HG03469 (cell line): Measurements from ENCODE around the gene THEM4.
"Not testable (repeated sequence)": the region's sequence is repeated elsewhere in the genome, so short reads cannot be mapped to it uniquely, and the experiment has no call there.

Source experiments
- ATAC-seq: cut with Tn5 transposase; IDR thresholded peaks from one replicate; pipeline ENCODE4 v1.9.1; 2021; ENCODE audit warnings: mild to moderate bottlenecking, moderate library complexity, moderate number of reproducible peaks; ENCODE audit not compliant: unreplicated experiment

THEM4 gene

DNA sequence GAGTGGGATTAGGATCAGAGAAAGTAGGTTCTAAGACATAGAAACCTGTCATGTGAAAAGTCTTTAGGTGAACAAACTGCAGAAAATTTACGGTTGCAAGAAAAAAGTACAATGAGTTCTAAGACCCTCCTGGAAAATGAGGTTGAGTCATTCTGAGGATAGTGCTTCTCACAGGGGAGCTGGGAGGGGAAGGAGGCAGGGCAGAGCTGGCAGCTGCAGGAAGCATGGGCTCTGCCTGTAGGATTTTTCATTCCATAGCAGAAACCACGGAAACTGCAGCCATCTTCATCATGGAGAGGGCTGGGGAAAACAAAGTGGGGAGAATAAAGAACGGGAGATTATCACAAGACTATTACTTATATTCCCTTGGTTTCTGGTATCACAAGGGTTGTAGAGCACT, 25.8 kb upstream of the THEM4 start:
- no peak for ATAC-seq

DNA sequence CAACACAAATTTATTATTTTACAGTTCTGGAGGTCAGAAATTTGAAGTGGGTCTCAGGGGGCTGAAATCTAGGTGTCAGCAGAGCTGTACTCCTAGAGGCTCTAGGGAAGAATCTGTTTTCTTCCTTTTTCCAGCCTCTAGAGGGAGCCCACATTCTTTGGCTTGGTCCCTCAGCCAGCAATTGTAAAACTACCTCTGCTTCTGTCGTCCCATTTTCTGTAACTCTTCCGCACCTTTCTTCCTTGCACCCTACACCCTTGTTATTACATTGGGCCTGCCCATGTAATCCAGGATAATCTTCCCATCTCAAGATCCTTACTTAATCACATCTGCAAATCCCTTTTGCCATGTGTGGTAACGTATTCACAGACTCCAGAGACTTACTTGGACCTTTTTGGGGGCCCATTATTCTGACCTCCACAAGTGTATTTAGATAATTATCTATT, 24.8 kb upstream of the THEM4 start:
- no peak for ATAC-seq

DNA sequence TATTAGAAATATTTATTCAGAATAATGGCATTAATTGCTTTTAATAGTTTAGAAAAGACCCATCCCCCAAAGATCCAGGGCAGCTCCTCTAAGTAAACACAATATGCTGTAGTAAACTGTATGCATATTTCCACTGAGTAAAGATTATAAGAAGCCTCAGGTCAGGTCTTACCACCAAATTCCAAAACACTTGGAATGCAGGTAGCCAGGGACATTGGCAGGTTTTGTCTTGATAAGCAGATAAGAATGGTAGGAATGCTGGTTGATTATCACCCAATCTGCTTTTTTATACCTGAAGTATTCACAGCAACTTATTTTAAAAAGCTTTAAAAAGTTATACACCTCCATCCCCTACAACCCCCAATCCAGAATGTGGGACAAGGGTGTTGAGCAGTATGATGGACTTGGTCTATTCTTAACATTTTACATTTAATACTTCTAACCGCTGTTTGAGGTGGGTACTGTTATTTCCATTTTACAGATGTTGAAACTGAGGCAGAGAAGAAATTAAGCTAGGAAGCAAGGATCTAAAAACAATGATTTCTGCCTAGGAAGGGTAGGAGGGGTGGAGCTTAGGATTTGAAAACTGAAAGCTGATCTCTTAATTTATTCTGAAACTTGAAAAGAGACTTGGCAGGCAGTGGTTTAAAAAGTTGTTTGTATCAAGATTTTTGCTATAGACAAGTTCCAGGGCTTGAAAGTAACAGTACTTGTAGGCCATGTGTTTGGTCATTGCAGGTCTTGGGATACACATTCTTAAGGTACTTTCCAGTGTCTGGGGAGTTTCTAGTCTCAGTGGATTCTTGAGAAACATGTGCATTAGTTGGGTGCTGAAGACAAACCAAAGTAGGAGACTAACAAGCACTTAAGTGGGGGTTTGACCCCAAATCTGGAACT, 15.6 kb upstream of the THEM4 start:
- ATAC-seq = no peak

DNA sequence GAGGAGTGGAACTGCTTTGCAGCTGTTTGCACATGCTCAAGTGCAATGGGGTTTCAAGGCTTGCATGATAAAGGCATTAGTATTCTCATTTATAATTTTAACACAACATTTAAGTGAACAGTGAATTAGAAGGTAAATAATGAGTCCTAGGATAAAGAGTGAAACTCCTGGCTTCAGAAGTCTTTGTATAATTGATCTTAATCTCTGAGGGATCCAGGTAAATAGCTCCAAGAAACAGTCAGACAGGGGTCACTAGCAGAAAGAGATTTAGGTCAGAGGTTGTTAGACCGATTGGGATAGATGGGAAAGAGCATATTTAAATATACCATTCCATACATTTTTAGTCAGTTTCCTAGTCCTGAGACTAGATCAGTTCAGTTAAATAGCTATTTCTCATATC, 14.1 kb upstream of the THEM4 start:
- ATAC-seq = no peak

DNA sequence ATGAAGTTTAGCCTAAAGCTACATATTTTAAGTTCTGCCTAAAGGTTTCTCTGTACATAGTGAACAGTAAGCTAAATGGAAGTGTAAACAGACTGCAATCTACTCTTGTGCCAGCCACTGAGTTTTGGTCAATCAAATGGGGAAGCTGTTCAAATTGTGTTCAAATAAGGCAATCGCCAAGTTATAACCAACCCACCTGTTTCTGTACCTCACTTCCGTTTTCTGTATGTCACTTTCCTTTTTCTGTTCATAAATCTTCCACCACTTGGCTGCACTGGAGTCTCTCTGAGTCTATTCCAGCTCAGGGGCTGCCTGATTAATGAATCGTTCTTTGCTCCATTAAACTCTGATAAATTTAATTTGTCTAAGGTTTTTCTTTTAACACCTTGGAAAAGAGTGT, 10.8 kb upstream of the THEM4 start:
- no peak for ATAC-seq

DNA sequence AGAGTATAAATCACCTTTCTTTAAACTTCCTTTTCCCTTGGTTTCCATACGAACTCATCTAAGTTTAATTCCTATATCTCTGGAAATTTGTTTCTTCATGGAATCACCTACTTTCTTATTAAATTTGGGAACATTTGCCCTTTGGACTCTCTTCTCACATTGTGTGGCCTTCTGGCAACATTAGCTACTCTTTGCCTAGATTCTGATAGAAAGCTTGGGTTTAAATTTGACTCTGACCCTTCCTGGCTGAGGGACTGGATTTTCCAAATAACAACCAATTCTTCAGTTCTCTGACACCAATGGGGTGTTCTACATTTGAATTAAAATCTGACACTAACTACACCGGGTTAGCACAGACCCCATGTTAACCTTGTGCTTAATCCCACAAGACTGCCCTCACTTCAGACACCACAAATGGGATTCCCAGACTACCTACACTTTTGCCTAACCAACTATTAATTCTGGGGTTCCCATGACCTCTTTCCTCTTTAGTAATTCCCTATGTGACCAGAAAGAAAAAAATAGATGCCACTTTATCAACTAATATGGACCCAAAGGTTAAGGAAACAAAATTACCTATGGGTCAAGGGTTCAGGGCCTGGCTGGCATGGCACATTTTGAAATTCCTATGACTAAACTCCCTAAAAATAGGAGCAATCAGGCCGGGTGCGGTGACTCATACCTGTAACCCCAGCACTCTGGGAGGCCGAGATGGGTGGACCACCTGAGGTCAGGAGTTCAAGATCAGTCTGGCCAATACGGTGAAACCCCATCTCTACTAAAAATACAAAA, 9.7 kb upstream of the THEM4 start:
- ATAC-seq = no peak

DNA sequence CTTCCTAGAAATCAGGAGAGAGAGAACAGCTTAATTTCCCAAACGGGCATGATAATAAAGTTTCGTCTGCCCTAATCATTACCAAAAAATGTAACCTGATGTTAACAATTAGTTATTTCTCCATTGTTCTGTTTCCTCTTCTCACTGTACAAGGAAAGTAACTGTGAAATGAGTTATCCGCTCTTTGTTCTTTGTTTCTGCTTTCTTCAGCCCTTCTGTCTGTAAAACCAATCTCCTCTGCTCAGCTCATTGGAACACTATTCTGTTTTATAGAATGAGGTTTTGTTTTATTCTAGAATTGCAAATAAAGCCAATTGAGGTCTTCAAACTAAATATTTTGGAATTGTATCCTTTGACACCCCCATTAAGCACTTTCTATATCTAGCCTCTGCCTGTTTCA, 8.8 kb upstream of the THEM4 start:
- ATAC-seq = no peak

DNA sequence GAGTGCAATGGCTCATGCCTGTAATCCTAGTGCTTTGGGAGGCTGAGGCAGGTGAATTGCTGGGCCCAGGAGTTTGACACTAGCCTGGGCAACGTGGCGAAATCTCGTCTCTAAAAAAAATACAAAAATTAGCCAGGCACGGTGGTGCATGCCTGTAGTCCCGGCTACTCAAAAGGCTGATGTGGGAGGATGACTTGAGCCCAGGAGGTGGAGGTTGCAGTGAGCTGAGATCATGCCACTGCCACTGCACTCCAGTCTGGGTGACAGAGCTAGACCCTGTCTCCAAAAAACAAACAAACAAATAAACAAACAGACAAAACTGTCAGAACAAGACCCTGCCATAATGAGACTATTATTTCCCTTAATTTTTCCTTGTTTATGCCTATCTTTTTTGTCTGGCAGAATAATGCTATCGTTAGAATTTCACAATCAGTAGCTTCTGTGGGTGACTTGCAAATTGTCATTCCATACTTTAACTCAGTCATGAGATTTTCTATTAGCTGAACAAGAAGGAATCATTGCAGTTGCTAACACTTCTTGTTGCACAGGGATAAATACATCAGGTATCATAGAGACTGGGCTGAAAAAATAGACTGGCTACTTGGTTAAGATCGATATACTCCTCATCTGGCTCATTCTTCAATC, 7.5 kb upstream of the THEM4 start:
- no peak for ATAC-seq

DNA sequence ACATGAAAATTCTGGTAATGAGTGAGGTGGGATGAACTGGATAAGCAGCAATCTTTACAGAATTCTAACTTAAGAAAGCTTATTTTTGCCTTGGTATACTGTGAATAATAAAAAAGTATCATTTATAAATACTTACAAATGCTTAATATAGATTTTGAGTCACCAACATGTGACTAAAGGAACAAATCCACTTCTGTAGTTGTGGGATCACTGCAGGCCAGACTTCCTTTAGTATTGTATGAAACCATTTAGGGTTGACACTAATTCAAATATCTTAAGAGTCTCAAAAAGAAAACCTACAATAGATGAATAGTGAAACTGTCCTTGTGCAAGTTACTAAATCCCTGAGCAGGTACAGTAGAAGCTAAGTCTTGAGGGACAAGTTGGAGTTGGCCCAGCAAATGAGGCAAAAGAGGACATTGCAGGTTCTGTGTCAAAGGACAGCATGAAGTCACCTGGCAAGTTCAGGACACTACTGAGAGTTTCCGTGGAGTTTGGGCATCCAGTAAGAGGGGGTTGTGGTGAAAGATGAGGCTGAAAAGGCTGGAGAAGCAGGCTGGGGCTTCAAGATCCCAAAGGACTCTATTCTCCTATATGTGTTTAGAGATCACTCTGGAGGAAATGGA, 5.9 kb upstream of the THEM4 start:
- no peak for ATAC-seq

DNA sequence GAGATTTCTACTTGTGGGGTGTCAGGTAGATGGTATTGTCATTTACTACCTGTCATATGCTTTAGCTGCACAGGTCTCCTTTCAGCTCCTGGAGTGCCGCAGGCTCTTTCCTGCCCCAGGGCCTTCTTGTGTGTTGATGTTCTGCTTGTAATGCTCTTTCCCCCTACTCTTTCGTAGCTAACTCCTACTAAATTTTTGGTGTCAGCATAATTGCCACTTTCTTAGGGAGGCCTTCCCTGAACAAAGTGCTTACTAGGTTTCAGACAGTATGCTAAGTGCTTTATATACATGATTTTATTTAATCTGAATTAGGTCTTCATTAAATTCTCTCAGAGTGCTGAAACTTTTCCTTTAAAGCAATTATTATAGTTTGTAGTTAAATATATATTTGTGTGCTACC, 4.8 kb upstream of the THEM4 start:
- no peak for ATAC-seq

DNA sequence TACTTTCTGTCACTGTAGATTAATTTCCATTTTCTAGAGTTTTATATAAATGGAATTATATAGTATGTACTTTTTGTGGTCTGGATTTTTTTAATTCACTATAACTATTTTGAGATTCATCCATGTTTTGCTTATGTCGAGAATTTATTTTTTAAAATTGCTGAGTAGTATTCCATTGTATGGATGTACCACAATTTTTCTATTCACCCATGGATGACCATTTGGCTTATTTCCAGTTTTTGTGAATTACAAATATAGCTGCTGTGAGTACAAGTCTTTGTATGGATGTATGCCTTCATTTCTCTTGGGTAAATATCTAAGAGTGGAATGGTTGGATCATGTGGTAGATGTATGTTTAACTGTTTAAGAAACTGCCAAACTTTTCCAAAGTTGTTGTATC, 3.7 kb upstream of the THEM4 start:
- no peak for ATAC-seq

DNA sequence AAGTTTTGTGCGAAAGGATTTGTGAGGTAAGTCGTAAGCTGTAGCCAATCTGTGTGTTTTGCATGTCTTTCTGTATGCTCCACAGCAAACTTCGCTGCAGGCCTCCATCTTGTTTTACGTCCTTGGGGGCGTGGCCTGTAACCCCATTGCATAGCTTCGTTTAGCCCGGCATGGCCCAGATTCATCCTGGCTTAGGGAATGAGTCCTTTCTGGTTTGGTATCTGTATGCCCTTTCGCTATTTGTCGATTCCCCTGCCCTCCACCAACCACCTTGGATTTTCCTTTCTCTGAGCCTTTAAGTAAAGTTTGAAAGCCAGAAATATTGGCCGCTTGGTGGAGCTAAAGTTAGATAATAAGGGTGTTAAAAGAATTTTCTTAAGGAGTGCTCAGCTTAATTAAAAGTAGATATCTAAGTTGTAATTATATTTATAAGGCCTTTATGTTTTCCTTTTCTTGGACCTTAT, 1.1 kb downstream of the THEM4 start:
- ATAC-seq = no peak

DNA sequence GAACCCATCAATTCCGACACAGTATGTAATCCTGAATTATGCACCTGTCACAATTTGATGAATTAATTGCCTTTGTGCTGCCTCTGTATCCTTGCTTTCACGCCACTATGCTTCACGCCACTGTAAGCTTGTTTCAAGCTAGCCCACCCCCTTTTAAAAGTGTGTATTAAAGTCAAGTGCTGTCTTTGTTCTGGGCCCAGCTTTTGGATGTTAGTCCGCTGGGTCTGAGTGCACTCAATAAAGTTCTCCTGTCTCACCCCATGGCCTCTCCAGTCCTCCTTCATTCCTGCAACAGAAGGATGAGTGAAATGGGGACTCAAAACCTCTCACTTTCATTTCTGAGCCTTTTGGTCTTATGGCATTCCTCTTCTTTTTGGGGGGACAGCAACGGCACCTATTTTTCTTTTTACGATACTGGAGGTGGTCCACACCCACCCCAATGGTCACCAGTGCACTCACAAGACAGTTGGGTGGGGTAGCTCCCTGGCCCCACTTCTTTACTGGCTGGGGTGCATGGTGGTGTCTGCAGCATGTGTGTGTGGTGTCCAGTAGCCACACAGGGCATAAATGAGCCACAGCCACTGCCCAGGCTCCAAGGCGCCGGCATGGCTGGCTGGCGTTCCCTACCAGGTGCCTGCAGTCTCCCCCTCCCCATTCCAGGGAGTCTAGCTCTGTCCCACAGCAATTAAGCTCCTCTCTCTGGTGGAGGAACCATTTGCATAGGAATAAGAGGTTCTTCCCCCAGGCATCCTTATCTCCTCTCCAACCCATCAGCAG, 1.8 kb downstream of the THEM4 start:
- ATAC-seq = no peak

DNA sequence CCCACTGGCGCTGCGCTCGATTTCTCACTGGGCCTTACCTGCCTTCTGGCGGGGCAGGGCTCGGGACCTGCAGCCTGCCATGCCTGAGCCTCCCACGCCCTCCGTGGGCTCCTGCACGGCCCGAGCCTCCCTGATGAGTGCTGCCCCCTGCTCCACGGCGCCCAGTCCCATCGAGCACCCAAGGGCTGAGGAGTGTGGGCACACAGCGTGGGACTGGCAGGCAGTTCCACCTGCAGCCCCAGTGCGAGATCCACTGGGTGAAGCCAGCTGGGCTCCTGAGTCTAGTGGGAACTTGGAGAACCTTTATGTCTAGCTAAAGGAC, 3.0 kb downstream of the THEM4 start:
- ATAC-seq = not testable (repeated sequence)

DNA sequence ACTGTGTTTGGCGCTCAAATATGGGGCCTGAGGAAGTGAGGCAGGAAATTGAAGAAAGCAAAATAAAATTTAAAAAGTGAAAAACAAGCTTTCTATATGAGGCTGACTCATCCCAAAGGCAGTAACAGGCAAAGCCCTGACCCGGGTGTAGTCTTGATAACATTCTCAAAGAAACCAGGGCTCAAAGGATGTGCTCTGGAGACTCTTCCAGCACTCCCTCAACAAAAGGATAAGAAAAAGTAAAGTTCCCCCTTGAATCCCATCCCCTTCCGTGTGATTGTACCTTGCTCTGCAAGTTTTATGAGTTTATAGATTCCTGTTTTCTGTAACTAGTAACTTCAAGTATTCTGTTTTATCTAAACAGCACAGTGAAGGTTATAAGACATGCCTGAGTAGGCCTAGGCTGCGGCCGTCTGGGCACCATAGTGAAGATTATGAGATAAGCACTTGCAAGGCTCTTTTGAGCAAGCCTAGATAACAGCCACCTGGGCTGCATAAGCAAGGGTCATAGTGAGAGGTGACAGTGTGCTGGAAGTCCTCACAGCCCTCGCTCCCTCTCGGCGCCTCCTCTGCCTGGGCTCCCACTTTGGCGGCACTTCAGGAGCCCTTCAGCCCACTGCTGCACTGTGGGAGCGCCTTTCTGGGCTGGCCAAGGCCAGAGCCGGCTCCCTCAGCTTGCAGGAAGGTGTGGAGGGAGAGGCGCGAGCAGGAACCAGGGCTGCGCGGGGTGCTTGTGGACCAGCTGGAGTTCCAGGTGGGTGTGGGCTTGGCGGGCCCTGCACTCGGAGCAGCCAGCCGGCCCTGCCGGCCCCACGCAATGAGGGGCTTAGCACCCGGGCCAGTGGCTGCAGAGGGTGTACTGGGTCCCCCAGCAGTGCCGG, 3.6 kb downstream of the THEM4 start:
- ATAC-seq = not testable (repeated sequence)

DNA sequence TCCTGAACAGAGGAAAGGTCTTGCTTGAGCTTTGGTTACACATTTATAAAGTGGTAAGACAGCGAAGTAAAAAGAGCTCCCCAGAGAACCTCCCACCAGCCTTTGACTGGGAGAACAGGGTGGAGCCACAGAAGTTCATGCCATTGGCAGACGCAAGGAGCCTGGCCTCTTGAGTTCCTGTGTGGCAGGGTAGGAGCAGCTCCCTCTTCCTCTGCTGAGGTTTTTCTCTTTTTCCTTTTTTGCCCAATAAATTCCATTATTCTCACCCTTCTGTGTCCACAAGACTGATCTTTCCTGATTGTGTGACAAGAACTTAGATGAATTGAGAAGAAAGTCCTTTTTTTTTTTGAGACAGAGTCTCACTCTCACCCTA, 4.3 kb downstream of the THEM4 start:
- no peak for ATAC-seq

DNA sequence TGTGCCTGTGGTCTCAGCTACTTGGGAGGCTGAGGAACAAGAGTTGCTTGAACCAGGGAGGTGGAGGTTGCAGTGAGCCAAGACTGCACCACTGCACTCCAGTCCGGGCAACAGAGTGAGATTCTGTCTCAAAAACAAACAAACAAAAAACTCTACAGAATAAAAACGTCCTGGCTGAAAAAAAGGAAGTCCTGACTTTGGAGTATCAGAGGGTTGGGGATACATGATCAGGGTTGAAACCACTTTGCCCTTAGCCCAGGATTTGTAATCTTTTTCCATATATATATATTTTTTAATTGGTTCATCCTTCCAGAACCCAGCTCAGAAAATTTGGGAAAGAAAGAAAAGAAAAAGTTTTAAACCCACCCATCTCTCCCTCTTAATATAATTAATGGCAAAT, 6.5 kb downstream of the THEM4 start:
- no peak for ATAC-seq

DNA sequence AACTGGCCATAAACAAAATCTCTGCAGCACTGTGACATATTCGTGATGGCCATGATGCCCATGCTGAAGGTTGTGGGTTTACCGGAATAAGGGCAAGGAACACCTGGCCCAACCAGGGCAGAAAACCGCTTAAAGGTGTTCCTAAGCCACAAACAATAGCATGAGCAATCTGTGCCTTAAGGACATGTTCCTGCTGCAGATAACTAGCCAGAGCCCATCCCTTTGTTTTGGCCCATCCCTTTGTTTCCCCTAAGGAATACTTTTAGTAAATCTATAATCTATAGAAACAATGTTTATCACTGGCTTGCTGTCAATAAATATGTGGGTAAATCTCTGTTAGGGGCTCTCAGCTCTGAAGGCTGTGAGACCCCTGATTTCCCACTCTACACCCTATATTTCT, 8.5 kb downstream of the THEM4 start:
- not testable (repeated sequence) for ATAC-seq

DNA sequence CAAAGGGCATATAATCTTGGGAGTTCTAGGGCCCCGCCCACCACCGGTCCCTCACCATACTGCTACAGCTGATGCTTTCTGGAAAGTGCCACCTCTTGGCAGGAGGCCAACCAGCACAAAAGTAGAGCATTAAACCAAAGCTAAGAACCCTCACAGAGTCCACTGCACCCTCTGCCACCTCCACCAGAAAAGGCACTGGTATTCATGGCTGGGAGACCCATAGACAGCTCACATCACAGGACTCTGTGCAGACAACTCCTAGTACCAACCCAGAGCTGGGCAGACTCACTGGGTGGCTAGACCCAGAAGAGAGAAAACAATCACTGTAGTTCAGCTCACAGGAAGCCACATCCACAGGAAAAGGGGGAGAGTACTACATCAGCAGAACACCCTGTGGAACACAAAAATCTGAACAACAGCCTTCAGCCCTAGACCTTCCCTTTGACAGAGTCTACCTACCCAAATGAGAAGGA, 10.8 kb downstream of the THEM4 start:
- no peak for ATAC-seq
